Measurements from ENCODE around the gene RASIP1. TPM values are rescaled to one million over a fixed set of nuclear protein-coding genes. Genes with fewer than 3 reads are reported as not detected.

Gene RASIP1
- total RNA-seq, 1 donor from 2014 or later: 34.5 TPM

GRCh38 chr19:48676487-48676886, 63.9 kb downstream of the RASIP1 start:
- no peak for DNase-seq (ENCODE audit: low spot score)

GRCh38 chr19:48674921-48675824, 65.2 kb downstream of the RASIP1 start:
- DNase-seq (ENCODE audit: low spot score): peak; percentile 92

GRCh38 chr19:48674216-48674809, 66.1 kb downstream of the RASIP1 start:
- no peak for DNase-seq (ENCODE audit: low spot score)

GRCh38 chr19:48673436-48674100, 66.8 kb downstream of the RASIP1 start:
- no peak for DNase-seq (ENCODE audit: low spot score)

- no peak for DNase-seq (ENCODE audit: low spot score)
Measured at GRCh38 chr19:48672994-48673393, 67.4 kb downstream of the RASIP1 start, which contains the start of gene NTN5. TSS of gene NTN5 (minus strand) at chr19:48673017. CDS start at chr19:48670986, 2,031 bp downstream.

- DNase-seq (ENCODE audit: low spot score): no peak
Measured at GRCh38 chr19:48671446-48671995, 68.9 kb downstream of the RASIP1 start.

- no peak for DNase-seq (ENCODE audit: low spot score)
Measured at GRCh38 chr19:48670699-48671445, 69.5 kb downstream of the RASIP1 start.

Other genes with a start within 250 kb of the RASIP1 start
- gene LMTK3, start 228.8 kb downstream of the RASIP1 start, total RNA-seq: 0.45 TPM
- 0.48 TPM for gene SULT2B1, start 188.4 kb downstream of the RASIP1 start, total RNA-seq
- gene SPACA4, start 133.9 kb downstream of the RASIP1 start, total RNA-seq: not detected
- 0.71 TPM for gene FAM83E, start 125.5 kb downstream of the RASIP1 start, total RNA-seq
- gene RPL18, start 121.4 kb downstream of the RASIP1 start, total RNA-seq: 876 TPM
- gene SPHK2, start 121.1 kb downstream of the RASIP1 start, total RNA-seq: 14.0 TPM
- gene DBP, start 103.2 kb downstream of the RASIP1 start, total RNA-seq: 1.4 TPM
- 3.3 TPM for gene CA11, start 94.4 kb downstream of the RASIP1 start, total RNA-seq
- 0.51 TPM for gene NTN5, start 67.6 kb downstream of the RASIP1 start, total RNA-seq
- 0.19 TPM for gene FUT2, start 44.6 kb downstream of the RASIP1 start, total RNA-seq
- 0.58 TPM for gene MAMSTR, start 20.9 kb downstream of the RASIP1 start, total RNA-seq
- 2.0 TPM for gene IZUMO1, start 6.3 kb upstream of the RASIP1 start, total RNA-seq
- 5.7 TPM for gene FUT1, start 12.0 kb upstream of the RASIP1 start, total RNA-seq
- not detected for gene FGF21, start 14.9 kb upstream of the RASIP1 start, total RNA-seq
- 20.3 TPM for gene BCAT2, start 70.4 kb upstream of the RASIP1 start, total RNA-seq
- gene HSD17B14, start 95.9 kb upstream of the RASIP1 start, total RNA-seq: 9.4 TPM
- 44.9 TPM for gene PLEKHA4, start 128.0 kb upstream of the RASIP1 start, total RNA-seq
- gene PPP1R15A, start 131.8 kb upstream of the RASIP1 start, total RNA-seq: 152 TPM
- not detected for gene TULP2, start 158.1 kb upstream of the RASIP1 start, total RNA-seq
- 304 TPM for gene NUCB1, start 159.7 kb upstream of the RASIP1 start, total RNA-seq
- gene DHDH, start 193.1 kb upstream of the RASIP1 start, total RNA-seq: 0.61 TPM
- 71.8 TPM for gene BAX, start 214.3 kb upstream of the RASIP1 start, total RNA-seq
- gene FTL, start 224.7 kb upstream of the RASIP1 start, total RNA-seq: 9,334 TPM